NCI-H460 (cell line): Measurements from ENCODE around the gene CSGALNACT2. TPM values are rescaled to one million over a fixed set of nuclear protein-coding genes. Genes with fewer than 3 reads are reported as not detected.
A peak's percentile ranks its signal among the peaks of the same experiment; 100 is the strongest.
"Not testable (repeated sequence)": the region's sequence is repeated elsewhere in the genome, so short reads cannot be mapped to it uniquely, and the experiment has no call there.

Experiments
- DNase-seq: peaks from one replicate; pipeline ENCODE4 v3.0.0-alpha.2; 2016; ENCODE audit warnings: low read depth; ENCODE audit errors: extremely low read depth
- total RNA-seq: library from RNA; depleted of rRNA; stranded (reverse); fragments of >200 nt; shearing (Covaris generic); gene quantifications from 2 replicates; pipeline ENCODE4 v1.2.3, GENCODE V29; 2014

The CSGALNACT2 gene
- total RNA-seq, 1 experiment from 2014 or later: 18.1 TPM

GRCh38 chr10:43136995-43137716 lies 1.1 kb upstream of the CSGALNACT2 start:
- no peak for DNase-seq

GRCh38 chr10:43137717-43138020 lies 576 bp upstream of the CSGALNACT2 start:
- DNase-seq: peak; percentile 11

GRCh38 chr10:43138757-43139241 lies 554 bp downstream of the CSGALNACT2 start:
- DNase-seq: peak; percentile 14

GRCh38 chr10:43141421-43141820 lies 3.2 kb downstream of the CSGALNACT2 start:
- no peak for DNase-seq

GRCh38 chr10:43145311-43145710 lies 7.1 kb downstream of the CSGALNACT2 start:
- DNase-seq: no peak

GRCh38 chr10:43145936-43146335 lies 7.7 kb downstream of the CSGALNACT2 start:
- DNase-seq: not testable (repeated sequence)

GRCh38 chr10:43151371-43151770 lies 13.1 kb downstream of the CSGALNACT2 start:
- no peak for DNase-seq

GRCh38 chr10:43153901-43154300 lies 15.7 kb downstream of the CSGALNACT2 start:
- no peak for DNase-seq

GRCh38 chr10:43155221-43155620 lies 17.0 kb downstream of the CSGALNACT2 start:
- no peak for DNase-seq

GRCh38 chr10:43155741-43156140 lies 17.5 kb downstream of the CSGALNACT2 start:
- no peak for DNase-seq

- DNase-seq: no peak
These were observed 18.5 kb downstream of the CSGALNACT2 start for GRCh38 chr10:43156590-43157341.

- no peak for DNase-seq
These were observed 20.4 kb downstream of the CSGALNACT2 start for GRCh38 chr10:43158636-43159035.

GRCh38 chr10:43160046-43160920 lies 22.0 kb downstream of the CSGALNACT2 start:
- DNase-seq: no peak

- no peak for DNase-seq
These were observed 22.6 kb downstream of the CSGALNACT2 start for GRCh38 chr10:43160921-43161255.

- DNase-seq: no peak
These were observed 24.4 kb downstream of the CSGALNACT2 start for GRCh38 chr10:43162604-43163003.

GRCh38 chr10:43166207-43166879 lies 28.1 kb downstream of the CSGALNACT2 start:
- no peak for DNase-seq

- DNase-seq: no peak
These were observed 28.7 kb downstream of the CSGALNACT2 start for GRCh38 chr10:43166880-43167497.

- DNase-seq: no peak
These were observed 29.2 kb downstream of the CSGALNACT2 start for GRCh38 chr10:43167498-43167889.

GRCh38 chr10:43170491-43170890 lies 32.2 kb downstream of the CSGALNACT2 start:
- DNase-seq: peak; percentile 1

GRCh38 chr10:43172645-43173044 lies 34.4 kb downstream of the CSGALNACT2 start:
- DNase-seq: no peak
